ENCODE measurements around the gene APBA3.

Gene APBA3

DNA sequence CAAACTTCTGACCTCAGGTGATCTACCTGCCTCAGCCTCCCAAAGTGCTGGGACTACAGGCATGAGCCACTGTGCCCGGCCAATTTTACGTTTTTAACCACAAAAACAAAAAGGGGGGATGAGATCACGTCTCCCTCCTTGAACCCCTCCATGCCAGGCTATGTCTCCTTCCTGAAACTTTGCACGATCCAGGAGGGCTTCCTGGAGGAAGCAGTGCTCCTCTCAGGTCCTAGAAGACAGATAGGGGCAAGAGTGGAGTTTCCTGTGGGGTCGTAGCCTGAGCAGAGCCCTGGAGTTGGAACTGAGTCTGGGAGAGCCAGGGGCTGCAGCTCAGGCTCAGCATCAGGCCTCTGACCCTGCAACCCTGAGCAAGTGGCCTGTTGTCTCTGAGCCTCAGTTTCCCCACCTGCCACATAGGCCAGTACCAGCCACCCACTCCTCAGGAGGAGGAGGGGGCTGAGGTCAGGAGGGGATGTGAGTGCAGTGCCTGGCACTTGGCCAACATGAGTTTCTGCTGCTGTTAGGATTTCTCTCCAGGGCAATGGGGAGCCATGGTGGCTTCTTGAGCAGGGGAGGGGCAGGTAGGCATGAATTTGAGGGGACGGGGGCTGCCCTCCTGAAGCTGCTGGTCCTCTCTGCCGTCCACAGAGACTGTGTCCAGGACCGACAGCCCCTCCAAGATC is 16.0 kb downstream of the APBA3 start:
- DNase-seq (ENCODE audit: low read depth): no peak

DNA sequence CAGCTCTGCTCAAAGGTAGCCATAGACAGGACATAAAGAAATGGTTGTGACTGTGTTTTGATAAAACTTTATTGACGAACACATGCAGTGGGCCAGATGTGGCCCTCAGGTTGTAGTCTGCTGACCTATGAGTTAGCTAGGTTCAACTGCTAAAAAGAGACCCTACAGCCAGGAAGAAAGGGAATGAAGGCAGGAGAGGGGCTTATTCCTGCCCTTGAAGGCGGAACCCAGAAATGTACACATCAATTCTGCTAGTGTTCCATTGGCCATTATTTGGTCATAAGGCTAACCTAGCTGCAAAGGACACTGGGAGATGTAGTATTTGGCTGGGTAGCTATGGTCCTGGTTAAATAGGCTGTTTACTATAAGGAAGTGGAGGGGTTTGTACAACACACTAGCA is 18.0 kb downstream of the APBA3 start:
- DNase-seq (ENCODE audit: low read depth): no peak

DNA sequence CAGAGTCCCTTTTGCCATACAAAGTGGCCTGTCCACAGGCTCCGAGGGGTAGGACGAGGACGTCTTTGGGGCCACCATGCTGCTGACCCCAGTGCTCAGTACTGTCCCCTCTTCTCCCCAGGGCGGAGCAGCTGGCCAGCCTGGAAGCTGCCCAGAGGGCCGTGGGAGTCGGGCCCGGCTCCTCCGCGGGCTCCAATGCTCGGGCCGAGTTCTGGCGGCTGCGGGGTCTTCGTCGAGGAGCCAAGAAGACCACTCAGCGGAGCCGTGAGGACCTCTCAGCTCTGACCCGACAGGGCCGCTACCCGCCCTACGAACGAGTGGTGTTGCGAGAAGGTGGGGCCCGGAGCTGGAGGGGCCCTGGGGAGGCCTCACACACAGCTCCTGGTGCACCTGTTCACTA is 21.1 kb downstream of the APBA3 start:
- DNase-seq (ENCODE audit: low read depth): no peak

DNA sequence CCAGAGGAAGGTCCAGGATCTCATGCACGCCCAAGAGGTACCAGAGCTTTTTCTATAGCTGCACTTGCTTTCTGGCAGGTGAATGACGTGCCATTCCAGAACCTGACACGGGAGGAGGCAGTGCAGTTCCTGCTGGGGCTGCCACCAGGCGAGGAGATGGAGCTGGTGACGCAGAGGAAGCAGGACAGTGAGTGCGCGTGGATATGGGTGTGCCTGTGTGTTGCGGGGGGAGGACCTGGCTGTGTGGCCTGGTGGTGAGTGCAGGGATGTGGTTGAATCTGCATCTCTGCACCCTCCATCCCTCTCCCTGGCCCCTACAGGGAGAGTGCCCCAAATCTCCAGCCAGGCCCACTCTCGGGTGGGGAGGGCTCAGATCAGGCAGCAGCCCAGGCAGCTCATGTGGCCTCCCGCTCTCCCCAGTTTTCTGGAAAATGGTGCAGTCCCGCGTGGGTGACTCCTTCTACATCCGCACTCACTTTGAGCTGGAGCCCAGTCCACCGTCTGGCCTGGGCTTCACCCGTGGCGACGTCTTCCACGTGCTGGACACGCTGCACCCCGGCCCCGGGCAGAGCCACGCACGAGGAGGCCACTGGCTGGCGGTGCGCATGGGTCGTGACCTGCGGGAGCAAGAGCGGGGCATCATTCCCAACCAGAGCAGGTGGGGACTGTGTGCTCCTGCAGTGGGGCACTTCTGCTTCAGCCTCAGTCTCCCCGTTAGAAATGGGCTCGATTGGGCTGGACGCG is 22.8 kb downstream of the APBA3 start:
- DNase-seq (ENCODE audit: low read depth): no peak

DNA sequence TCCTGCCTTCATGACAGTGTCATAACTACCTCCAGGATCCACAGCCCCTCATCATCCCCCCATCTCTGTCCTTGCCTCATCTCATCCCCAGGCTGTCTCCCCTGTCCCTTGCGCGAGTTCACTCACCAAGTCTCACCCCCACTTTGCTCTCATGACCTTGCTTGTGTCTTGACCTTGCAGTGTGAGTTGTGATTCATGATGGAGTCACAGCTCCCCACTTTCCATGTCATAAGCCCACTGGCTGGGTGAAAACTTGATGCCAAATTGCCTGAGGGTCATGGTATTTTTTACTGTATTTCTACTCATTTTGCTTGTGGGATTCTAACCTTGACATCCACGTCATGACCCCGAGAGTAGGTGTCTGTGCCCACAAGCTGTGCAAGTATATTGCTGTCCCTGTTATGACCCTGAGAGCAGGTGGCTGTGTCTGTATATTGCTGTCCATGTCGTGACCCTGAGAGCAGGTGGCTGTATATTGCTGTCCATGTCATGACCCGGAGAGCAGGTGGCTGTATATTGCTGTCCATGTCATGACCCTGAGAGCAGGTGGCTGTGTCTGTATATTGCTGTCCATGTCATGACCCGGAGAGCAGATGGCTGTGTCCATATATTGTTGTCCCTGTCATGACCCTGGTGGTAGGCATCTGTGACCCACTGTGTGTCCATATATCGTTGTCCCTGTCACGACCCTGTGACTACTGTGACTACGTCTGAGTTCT is 23.8 kb downstream of the APBA3 start:
- DNase-seq (ENCODE audit: low read depth): no peak

DNA sequence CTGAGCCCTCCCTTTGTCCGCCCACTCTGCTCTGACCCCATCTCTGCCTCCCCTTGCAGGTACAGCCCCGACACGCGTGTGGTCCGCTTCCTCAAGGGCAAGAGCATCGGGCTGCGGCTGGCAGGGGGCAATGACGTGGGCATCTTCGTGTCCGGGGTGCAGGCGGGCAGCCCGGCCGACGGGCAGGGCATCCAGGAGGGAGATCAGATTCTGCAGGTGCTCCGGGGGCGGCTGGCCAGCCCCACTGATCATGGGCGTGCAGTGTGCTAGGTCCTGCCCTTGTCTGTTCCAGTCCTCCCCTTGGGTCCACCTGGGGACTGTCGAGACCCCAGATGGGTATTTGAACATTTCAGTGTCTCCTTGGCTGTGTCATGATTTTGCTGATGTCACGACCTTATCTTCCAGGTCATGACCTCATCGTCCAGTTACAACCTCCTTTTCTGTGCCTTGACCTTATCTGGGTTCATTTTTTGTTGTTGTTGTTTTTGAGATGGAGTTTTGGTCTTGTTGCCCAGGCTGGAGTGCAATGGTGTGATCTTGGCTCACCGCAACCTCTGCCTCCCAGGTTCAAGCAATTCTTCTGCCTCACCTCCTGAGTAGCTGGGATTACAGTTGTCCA is 25.3 kb downstream of the APBA3 start:
- DNase-seq (ENCODE audit: low read depth): no peak

DNA sequence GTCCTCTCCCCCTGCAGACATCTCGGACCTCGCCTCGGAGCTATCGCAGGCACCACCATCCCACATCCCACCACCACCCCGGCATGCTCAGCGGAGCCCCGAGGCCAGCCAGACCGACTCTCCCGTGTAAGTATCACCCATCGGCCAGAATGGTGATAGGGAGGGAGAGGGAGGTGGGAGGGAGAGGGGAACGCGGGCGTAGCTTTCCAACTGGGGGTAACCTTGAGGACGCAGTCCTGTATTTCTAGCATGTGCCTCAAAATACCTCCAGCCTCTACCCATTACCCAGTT is 27.2 kb downstream of the APBA3 start:
- no peak for DNase-seq (ENCODE audit: low read depth)

DNA sequence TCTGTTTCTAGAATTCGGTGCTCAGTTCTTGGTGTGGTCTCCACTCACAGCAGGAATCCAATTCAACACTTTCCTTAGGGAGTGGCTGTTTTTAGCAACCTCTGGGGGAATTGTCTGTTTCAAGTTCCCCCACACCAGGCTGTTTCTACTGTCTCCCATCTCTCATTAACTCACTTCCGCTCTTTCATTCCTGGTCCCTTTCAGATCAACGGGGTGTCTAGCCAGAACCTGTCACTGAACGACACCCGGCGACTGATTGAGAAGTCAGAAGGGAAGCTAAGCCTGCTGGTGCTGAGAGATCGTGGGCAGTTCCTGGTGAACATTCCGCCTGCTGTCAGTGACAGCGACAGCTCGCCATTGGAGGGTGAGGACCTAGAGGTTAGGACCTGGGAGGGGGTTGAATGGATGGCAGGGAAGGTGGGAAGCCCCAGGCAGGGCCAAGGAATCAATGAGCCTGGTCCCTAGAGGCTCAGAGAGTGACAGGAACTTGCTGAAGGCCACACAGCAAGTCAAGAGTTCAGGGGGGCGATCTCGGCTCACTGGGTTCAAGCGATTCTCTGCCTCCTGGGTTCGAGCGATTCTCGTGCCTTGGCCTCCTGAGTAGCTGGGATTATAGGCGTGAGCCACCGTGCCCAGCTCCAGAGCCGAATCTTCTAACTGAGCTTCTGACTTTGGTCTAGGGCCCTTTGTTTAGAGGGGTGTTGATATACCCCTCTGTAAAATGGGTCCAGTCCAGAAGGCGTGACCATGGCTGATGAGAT is 27.8 kb downstream of the APBA3 start:
- DNase-seq (ENCODE audit: low read depth): no peak

DNA sequence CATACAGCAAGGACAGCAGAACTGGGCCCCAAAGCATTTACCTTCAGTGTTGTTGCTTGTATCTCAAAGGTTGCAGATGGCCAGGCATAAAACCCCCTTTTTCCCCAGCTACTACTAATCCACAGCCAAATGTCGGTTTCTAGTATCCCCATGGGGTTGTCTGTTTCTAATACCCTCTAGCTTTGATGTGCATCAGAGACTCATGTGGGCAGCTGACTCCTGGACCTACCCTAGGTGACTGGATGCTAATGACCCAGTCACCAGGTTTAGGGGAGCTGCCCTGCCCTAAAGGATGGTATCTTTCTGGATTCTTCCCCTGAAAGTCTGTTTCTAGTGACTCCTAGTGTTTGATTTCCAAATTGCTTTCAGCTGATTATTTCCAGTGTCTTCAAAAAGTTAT is 29.4 kb downstream of the APBA3 start:
- no peak for DNase-seq (ENCODE audit: low read depth)

DNA sequence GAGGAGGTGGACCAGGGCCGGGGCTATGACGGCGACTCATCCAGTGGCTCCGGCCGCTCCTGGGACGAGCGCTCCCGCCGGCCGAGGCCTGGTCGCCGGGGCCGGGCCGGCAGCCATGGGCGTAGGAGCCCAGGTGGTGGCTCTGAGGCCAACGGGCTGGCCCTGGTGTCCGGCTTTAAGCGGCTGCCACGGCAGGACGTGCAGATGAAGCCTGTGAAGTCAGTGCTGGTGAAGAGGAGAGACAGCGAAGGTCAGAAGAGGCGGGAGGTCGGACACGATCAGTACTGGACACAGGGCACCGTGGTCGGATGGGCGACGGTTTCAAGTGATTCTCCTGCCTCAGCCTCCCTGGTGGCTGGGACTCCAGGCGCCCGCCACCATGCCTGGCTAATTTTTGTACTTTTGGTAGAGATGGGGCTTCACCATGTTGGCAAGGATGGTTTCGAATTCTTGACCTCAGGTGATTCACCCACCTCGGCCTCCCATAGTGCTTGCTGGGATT is 31.0 kb downstream of the APBA3 start:
- DNase-seq (ENCODE audit: low read depth): no peak

DNA sequence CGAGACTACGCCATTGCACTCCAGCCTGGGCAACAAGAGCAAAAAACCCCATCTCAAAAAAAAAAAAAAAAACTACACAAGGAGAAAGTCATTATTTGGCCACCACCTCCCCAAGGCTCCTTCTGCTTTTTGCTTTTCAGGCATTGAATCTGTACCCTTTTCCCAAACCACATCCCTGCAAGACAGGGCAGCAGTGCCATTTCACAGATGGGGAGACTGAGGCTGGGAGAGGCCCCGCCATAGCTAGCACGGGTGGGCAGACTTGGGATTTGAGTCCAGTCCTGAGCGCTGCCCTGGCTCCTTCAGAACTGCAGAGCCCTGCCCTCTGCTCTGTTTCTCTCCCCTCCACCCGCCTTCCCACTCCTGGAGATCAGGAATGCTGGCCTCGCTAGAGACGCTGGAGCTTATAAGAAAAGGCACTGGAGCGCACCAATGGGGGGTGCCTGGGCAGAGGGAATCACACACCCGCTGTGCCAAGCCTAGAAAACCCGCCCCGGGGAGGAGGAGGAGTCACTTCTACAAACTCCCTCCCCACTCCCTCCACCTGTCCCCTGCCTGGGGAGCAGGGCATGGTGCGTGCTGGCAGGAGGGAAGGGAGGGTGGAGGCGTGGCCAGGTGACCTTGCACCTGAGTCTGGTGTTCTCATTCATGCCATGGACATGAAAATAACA is 35.7 kb downstream of the APBA3 start:
- DNase-seq (ENCODE audit: low read depth): no peak

DNA sequence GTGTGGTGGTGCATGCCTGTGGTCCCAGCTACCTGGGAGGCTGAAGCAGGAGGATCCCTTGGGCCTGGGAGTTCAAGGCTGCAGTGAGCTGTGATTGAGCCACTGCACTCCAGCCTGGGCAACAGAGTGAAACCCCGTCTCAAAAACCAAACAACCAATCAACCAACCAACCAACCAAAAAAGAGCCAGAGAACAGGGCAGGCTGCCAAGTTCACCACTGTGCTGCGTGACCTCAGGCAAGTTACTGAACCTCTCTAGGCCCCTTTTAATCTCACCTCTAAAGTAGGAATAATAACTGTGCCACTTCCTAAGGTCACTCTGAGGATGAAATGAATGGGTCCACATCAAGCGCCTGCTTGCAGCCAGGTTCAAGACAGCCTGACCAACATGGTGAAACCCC is 36.4 kb downstream of the APBA3 start:
- no peak for DNase-seq (ENCODE audit: low read depth)

DNA sequence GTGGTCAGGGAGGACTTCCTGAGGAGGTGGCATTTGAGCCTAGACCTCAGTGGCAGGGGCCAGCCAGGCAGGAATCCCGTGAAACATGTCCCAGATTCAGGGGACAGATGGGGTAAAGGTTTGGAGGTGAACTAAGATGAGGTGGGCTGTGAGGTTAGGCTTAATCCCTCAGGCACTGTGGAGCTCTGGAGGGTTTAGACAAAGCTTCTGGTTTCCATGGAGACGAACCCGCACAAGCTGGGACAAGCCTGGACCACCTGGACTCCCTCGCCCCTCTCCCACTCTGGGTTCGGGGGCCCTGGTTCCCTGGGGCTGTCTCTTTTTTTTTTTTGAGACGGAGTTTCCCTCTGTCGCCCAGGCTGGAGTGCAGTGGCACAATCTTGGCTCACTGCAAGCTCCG is 37.6 kb downstream of the APBA3 start:
- DNase-seq (ENCODE audit: low read depth): no peak

DNA sequence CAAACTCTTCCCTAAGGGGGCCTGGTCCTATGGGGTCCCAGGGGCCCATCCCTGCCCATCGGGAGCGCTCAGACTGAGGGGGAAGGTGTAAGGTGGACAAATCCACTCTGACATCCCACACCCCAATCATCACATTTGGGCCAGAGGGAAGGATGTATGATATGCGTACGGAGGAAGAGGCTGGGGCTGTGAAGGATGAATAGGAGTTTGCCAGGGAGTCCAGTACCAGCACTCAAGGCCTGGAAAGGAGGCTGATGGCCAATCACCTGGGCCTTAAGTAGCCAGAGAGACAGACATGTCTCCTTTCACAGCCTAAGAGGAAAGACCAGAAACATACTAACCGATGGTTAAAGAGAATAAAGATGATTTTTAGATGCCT is 38.4 kb downstream of the APBA3 start:
- DNase-seq (ENCODE audit: low read depth): no peak

DNA sequence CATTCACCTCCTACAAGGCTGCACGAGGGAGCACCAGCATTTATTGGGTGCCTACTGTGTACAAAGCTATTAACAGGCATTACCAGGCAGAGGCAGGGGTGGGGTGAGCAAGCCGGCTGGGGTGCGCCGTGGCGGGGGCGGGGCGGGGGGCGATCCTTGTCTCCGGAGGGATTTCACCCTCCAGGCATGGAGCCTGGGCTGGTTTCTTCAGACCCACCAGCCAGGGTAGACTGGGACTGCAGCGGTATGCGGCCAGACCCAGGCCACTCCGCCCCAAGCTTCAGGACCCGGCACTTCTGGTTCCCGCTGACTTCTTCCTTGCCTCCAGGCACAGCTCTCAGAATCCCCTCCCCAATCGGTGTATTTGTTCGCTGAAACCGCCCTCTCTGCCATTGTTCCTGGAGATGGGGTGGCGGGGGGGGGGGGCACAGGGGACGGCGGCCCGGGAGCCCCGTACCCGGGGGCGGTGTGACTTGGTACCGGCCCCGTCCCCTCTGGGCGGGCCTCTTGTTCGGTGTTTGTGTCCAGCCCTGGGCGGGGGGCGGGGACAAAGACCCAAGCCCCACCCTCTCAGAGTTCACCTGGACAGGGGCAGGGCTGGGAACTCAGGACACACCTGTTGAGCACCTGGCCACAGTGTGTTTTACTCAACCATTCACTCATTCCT is 38.9 kb downstream of the APBA3 start:
- no peak for DNase-seq (ENCODE audit: low read depth)

DNA sequence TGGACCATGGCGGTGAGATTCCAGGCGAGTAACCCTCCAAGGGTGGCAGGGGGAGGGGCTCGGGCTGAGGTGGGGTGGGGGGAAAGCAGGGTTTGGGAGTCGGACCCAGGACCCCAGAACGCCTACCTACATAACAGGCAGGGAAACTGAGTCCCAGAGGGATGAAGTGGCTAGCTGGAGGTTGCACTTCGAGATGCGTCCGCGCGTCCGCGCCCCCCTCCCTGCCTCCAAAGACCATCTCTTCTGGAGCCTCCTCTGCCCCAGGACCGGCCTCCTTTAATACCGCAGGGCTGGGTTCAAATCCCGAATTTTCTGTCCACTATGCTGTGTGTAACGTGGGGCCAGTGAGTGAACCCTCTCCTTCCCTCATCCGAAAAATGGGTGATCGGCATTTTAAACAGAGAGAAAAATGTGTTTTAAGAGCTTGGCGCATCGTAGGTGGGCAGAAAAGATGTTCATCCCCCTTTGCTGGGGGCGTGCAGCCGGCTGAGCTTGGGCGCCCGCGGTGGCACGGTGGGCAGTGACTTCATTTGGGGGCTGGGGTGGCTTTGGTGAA is 39.5 kb downstream of the APBA3 start:
- DNase-seq (ENCODE audit: low read depth): no peak

DNA sequence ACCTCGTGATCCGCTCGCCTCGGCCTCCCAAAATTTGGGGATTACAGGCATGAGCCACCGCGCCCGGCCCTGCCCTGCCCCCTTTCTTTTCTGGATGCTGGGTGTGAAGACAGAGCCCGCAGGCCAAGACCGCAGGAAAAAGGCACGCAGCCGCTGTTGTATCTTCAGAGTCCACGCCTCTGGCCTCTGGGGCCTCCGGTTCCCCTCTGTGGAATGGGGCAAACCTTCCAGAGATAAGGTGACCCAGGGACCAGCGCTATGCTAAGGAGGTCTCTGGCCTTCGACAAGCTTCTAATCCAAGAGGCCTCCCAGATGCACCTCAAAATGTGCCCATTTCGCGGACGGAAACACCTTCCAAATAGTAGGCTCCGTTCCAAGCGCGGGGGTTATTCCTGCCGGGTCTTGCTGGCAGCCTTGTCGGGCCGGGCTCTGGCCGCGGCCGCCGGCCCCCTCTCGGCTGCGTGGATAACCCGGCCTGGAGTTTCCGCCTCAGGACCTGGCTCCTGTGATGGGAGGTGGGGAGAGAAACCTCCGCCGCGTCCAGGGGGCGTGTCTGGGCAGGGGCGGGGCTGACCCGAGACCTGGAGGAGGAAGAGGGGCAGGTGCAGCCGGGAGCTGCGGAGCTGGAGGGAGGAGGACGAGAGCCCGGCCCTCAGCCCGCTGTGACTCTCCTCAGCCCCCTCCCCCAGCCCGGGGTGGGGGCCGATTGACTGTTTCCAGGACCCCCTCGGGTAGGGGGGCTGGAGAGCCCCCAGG is 40.2 kb downstream of the APBA3 start:
- DNase-seq (ENCODE audit: low read depth): peak; percentile 39

DNA sequence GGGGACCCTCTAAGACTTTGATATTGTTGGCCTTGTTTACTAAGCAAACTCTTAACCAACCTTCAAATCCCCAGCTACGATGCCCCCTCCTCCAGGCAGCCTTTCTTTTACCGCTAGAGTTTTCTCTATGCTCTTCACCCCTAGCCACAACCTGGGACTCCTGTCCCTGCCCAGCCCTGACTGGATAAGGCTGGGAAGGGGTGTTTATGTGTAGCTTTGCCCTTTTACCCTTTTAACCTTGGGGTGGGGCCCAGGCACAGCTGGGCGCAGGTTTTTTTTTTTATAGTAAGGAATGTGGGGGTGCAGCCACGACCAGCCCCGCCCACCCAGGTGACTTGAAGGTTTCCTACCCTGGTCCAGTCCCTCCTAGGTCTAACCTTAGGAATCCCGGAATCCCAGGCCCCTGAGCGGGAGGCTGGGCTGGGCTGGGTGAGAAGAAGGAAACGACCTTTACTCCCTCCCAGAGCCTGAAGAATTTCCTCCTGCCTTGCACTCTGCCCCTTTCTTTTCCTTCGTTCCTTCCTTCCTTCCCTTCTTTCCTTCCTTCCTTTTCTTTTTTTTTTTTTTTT is 41.1 kb downstream of the APBA3 start:
- DNase-seq (ENCODE audit: low read depth): no peak

DNA sequence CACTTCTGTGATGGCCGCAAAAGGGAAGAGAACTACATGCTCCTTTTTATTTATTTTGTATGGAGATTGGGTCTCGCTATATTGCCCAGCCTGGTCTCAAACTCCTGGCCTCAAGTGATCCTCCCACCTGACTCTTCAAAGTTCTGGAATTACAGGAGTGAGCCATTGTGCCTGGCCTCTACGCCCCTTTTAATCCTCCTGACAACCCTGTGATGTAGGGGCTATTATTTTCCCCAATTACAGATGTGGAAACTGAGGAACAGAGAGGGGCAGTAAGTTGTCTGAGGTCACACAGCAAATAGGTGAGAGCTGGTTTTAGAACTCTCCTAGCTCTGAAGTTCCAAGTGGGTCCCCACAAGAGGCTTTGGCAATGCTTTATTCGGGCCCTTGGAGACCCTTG is 41.6 kb downstream of the APBA3 start:
- DNase-seq (ENCODE audit: low read depth): no peak

Data from fibroblast of the conjunctiva (primary cell).